AG08395 (cell line): ENCODE measurements around the gene DMXL2.
"Not testable (repeated sequence)": the region's sequence is repeated elsewhere in the genome, so short reads cannot be mapped to it uniquely, and the experiment has no call there.

Source experiments
- DNase-seq: peaks from one replicate; pipeline ENCODE4 v3.0.0; 2012; ENCODE audit warnings: mixed read lengths, low spot score

Gene DMXL2, protein sequence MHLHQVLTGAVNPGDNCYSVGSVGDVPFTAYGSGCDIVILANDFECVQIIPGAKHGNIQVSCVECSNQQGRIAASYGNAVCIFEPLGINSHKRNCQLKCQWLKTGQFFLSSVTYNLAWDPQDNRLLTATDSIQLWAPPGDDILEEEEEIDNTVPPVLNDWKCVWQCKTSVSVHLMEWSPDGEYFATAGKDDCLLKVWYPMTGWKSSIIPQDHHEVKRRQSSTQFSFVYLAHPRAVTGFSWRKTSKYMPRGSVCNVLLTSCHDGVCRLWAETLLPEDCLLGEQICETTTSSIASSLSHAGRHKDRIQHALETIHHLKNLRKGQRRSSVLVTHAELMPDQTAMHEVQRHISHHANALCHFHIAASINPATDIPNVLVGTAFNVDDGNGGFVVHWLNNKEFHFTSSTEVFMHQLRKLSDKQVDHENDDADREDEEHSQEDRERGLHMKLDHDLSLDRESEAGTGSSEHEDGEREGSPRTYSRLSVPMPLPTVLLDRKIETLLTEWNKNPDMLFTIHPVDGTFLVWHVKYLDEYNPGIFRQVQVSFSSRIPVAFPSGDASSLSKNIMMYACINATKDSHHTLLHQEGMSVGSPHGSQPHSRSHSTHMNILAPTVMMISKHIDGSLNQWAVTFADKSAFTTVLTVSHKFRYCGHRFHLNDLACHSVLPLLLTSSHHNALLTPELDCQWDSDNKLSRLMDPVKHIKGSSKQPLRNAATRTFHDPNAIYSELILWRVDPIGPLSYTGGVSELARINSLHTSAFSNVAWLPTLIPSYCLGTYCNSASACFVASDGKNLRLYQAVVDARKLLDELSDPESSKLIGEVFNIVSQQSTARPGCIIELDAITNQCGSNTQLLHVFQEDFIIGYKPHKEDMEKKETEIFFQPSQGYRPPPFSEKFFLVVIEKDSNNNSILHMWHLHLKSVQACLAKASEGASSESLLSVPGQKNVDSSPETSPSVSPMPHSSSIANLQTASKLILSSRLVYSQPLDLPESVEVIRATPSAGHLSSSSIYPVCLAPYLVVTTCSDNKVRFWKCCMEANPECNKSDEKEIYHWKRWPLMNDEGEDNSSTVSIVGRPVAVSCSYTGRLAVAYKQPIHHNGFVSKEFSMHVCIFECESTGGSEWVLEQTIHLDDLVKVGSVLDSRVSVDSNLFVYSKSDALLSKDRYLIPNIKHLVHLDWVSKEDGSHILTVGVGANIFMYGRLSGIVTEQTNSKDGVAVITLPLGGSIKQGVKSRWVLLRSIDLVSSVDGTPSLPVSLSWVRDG (N-terminal part only)

GRCh38 chr15:51622604-51623370, at the start of gene DMXL2:
Gene DMXL2, minus strand, starts transcription at chr15:51622771. Its CDS starts 226 bp downstream, at chr15:51622545.
- peak; percentile 97 for DNase-seq

- no peak for DNase-seq
Observed at GRCh38 chr15:51672155-51672687, 49.6 kb upstream of the DMXL2 start.

DNA sequence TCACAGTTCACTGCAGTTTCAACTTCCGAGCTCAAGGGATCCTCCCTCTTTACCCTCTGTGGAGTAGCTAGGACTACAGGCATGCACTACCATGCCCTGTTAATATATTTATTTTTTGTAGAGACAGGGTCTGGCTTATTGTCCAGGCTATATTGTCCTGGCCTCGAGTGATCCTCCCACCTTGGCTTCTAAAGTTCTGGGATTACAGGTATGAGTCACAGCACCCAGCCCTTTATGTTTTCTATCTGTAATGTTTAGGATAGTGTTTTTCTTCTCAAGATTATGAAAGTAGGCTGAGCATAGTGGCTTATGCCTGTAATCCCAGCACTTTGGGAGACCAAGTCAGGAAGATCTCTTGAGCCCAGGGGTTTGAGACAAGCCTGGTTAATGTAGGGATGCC, 46.8 kb upstream of the DMXL2 start:
- DNase-seq = no peak

- no peak for DNase-seq
Observed at GRCh38 chr15:51668446-51668845, 45.9 kb upstream of the DMXL2 start.

- DNase-seq = no peak
Observed at GRCh38 chr15:51667478-51667877, 44.9 kb upstream of the DMXL2 start.

GRCh38 chr15:51661072-51661471, 38.5 kb upstream of the DMXL2 start:
- no peak for DNase-seq

GRCh38 chr15:51658664-51659063, 36.1 kb upstream of the DMXL2 start:
- no peak for DNase-seq

GRCh38 chr15:51655401-51656057, 33.0 kb upstream of the DMXL2 start:
- not testable (repeated sequence) for DNase-seq

DNA sequence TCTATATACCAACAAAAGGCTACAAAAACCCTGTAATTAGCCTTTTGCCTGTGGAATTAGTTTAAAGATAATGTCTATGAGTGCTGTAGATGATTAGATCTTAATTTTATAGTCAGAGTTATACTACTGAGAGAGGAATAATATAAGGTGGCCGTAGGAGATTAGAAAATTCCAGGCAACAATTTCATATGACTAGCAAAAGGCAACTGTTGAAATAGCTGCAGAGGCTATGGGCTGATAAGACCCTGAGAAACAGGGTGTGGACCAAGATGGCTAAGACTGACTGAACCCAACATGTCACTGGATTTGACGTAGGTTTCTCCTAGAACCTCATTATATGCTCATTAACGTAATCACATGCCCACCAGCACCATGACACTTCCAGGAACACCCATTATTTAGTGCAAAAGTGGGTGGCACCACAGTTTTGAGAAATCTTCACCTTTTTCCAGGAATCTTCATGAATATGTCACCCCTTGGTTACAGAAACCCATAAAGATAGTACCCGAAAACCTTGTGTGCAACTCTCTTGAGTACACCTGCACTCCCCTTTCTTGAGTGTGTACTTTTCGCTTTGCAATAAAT, 29.6 kb upstream of the DMXL2 start:
- DNase-seq = no peak

- DNase-seq = peak; percentile 77
Observed at GRCh38 chr15:51649659-51650521, 27.3 kb upstream of the DMXL2 start.

DNA sequence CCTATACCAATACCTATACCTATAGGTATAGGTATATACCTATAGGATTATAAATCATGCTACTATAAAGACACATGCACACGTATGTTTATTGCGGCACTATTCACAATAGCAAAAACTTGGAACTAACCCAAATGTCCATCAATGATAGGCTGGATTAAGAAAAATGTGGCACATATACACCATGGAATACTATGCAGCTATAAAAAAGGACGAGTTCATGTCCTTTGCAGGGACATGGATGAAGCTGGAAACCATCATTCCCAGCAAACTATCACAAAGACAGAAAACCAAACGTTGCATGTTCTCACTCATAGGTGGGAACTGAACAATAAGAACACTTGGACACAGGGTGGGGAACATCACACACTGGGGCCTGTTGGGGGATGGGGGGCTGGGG, 26.1 kb upstream of the DMXL2 start:
- DNase-seq = not testable (repeated sequence)

GRCh38 chr15:51648101-51648500, 25.5 kb upstream of the DMXL2 start:
- not testable (repeated sequence) for DNase-seq

- peak; percentile 63 for DNase-seq
Observed at GRCh38 chr15:51647128-51647562, 24.6 kb upstream of the DMXL2 start.

- no peak for DNase-seq
Observed at GRCh38 chr15:51642696-51643095, 20.1 kb upstream of the DMXL2 start.

GRCh38 chr15:51641490-51642130, 19.0 kb upstream of the DMXL2 start:
- DNase-seq = no peak

DNA sequence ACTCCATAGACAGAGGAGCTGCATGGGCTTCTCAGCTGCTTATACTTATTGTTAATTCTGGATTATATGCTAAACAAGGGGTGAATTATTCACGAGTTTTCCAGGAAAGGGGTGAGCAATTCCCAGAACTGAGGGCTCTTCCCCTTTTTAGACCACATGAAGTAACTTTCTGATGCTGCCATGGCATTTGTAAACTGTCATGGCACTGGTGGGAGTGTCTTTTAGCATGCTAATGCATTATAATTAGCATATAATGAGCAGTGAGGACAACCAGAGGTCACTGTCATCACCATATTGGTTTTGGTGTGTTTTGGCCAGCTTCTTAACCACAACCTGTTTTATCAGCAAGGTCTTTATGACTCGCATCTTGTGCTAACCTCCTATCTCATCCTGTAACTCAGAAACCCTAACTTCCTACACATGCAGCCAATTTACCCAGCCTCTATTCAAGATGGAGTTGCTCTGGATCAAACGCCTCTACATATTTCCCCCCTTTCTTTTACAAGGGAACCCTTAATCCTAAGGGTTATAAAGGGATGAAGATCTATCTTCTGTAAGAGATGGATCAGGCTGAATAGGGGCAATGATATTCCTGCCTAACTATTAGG, 12.1 kb upstream of the DMXL2 start:
- no peak for DNase-seq

DNA sequence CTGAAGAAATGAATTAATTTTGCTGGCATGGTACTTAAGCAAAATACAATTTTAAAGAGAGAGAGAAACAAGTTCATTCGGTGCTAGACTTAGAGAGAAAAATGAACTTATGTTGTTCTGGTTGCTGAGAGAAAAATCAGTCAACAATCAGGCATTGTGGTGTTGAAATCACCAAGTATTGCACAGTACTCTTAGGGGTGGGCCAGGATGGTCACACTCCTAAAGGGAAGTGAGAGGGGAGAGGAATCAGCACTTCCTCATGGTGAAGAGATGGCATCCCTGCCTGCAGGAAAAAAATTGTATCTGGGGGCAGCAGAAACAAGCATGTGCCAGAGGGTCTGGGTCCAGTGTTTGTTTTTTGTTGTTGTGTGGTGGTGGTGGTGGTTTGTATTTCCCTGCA, 7.0 kb upstream of the DMXL2 start:
- DNase-seq = no peak

DNA sequence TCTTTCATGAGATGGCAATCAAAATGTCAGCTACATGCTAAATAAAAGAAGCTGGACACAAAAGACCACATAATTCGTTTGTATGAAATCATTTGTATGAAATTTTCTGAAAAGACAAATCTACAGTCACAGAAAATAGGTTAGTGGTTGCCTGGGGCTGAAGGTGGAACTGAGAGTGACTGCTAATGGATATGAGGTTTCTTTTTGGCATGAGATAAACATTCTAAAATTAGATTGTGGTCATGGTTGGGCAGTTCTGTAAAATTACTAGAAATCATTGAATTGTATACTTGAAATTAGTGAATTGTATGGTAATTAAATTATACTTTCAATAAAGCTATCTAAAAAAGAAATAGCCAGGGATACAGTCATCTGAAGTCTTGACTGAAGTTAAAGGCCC, 2.7 kb upstream of the DMXL2 start:
- DNase-seq = no peak
